Measurements from ENCODE around the gene AKR1C3. TPM values are rescaled to one million over a fixed set of nuclear protein-coding genes. Genes with fewer than 3 reads are reported as not detected.

Gene AKR1C3
- total RNA-seq, 1 experiment from 2014 or later = 3.0 TPM

GRCh38 chr10:5148678-5149032 is 54.4 kb downstream of the AKR1C3 start:
- no peaks in the 10 kb centered on the region for H4K20me1 ChIP-seq (ENCODE audit: insufficient read depth)
- H3K27ac ChIP-seq (ENCODE audit: low read depth, low read length) = no peak overlapping the region
- H3K4me1 ChIP-seq (ENCODE audit: control insufficient read depth in 1 of 2, insufficient read depth in 2 of 2, low read length in 2 of 2) = no peaks in the 10 kb centered on the region
- H3K4me2 ChIP-seq (ENCODE audit: low read length) = no peak overlapping the region
- DNase-seq (ENCODE audit: low read depth, low spot score) = no peak
- intact Hi-C loops (cut with micrococcal nuclease) = no loop called here
- BruUV-seq (replicated peaks) = no TSS peak
- no peak overlapping the region for H2AFZ ChIP-seq (ENCODE audit: low read depth, low read length, poor library complexity, severe bottlenecking)
- no peaks in the 10 kb centered on the region for H3K79me2 ChIP-seq (ENCODE audit: insufficient read depth, low read length)
- TF ChIP-seq TCF7L2 (IDR thresholded peaks at IDR 0.05; ENCODE audit: borderline replicate concordance, extremely low read depth, insufficient read depth, insufficient read length) (no peak), REST (IDR thresholded peaks at IDR 0.05; ENCODE audit: low read depth) (no peak), FOSL1 (IDR thresholded peaks at IDR 0.05; ENCODE audit: low read depth) (no peak), SRF (IDR thresholded peaks at IDR 0.05; ENCODE audit: low read depth) (no peak), CEBPB (IDR thresholded peaks at IDR 0.05; ENCODE audit: low read depth) (no peak), POLR2AphosphoS5 (IDR thresholded peaks at IDR 0.05; ENCODE audit: low read depth, low read length) (no peak), SIN3A (IDR thresholded peaks at IDR 0.05; ENCODE audit: low read depth) (no peak), EZH2 (IDR thresholded peaks at IDR 0.05) (no peak), RAD21 (IDR thresholded peaks at IDR 0.05; ENCODE audit: low read depth) (no peak), YY1 (IDR thresholded peaks at IDR 0.05; ENCODE audit: extremely low read depth, insufficient replicate concordance, low read depth, low read length) (no peak), ZNF274 (IDR thresholded peaks at IDR 0.05; ENCODE audit: low read depth, low read length) (no peak), ZFX (IDR thresholded peaks at IDR 0.05) (no peak), EZH2phosphoT487 (IDR thresholded peaks at IDR 0.05; ENCODE audit: borderline replicate concordance) (no peak), JUND (IDR thresholded peaks at IDR 0.05) (no peak), POLR2A (IDR thresholded peaks at IDR 0.05; ENCODE audit: borderline replicate concordance, extremely low read depth, insufficient read depth, insufficient read length) (no peak), CTCF (IDR thresholded peaks at IDR 0.05 in 2 of 3, conservative IDR thresholded peaks at IDR 0.05 in 1 of 3; ENCODE audit: borderline replicate concordance in 1 of 3, insufficient read depth in 1 of 3, low read depth in 2 of 3, low read length in 2 of 3) (no peak), CBX3 (IDR thresholded peaks at IDR 0.05; ENCODE audit: low read depth) (no peak), EGR1 (IDR thresholded peaks at IDR 0.05; ENCODE audit: low read depth) (no peak), SP1 (IDR thresholded peaks at IDR 0.05; ENCODE audit: low read depth) (no peak), ZBTB33 (IDR thresholded peaks at IDR 0.05; ENCODE audit: extremely low read depth, insufficient replicate concordance, low read length) (no peak)
- H3K9ac ChIP-seq (ENCODE audit: low read length) = no peak overlapping the region
- H3K9me3 ChIP-seq (ENCODE audit: control insufficient read depth in 1 of 2, insufficient read depth in 1 of 2, low read depth in 1 of 2, low read length in 2 of 2) = no peaks in the 10 kb centered on the region
- CTCF ChIA-PET = no interaction called here
- no peaks in the 10 kb centered on the region for H3K36me3 ChIP-seq (ENCODE audit: control insufficient read depth in 1 of 2, insufficient read depth in 2 of 2, low read length in 2 of 2)
- no peak overlapping the region for H3K4me3 ChIP-seq (replicated peaks in 1 of 2; ENCODE audit: low read depth in 1 of 2, low read length in 2 of 2)
- POLR2A ChIA-PET = interaction anchor here (0.7 kb wide), 1 partner anchor 134 kb away, joined by 3 read pairs; no protein-coding TSS in a partner anchor
- no peaks in the 10 kb centered on the region for H3K9me2 ChIP-seq (ENCODE audit: insufficient read depth)
- ATAC-seq = no peak
- RAD21 ChIA-PET (ENCODE audit: low non-redundant PET in 1 of 2, low total read pairs in 2 of 2, uncharacterized antibody in 2 of 2, unreplicated experiment in 2 of 2) = no interaction called here
- H3K27me3 ChIP-seq (ENCODE audit: insufficient read depth, low read length) = no peaks in the 10 kb centered on the region
